SH-SY5Y (cell line): ENCODE measurements around the gene KBTBD4.

ENCODE experiments used
- GATA2 ChIP-seq: IDR thresholded peaks from 2 replicates; pipeline ENCODE4 v1.6.1; 2011; ENCODE audit warnings: mild to moderate bottlenecking, low read depth, low read length
- GATA3 ChIP-seq: IDR thresholded peaks from 2 replicates; pipeline ENCODE4 v1.6.1; 2011; ENCODE audit warnings: low read depth, mild to moderate bottlenecking, low read length, moderate library complexity

- TF ChIP-seq GATA2 (no peak), GATA3 (no peak)
Measured at GRCh38 chr11:47603295-47603694, 24.5 kb upstream of the KBTBD4 start.
